ENCODE data around the gene RPUSD3. TPM values are rescaled to one million over a fixed set of nuclear protein-coding genes. Genes with fewer than 3 reads are reported as not detected.

Gene RPUSD3
- total RNA-seq, 1 donor from 2014 or later: 30.5 TPM

DNA sequence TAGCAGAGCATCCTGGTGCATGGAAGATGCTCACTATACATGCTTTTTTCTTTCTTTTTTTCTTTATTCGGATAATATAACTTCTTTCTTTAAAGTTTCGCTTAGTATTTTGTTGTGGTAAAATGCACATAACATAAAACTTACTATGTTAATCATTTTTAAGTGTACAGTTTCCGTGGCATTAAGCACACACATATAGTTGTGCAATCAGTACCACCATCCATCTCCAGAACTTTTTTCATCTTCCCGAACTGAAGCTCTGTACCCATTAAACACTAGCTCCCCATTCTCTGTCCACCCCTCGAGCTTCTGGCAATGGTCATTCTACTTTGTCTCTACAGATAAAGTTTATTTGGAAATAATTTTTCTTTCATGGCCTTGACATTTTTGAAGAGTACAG lies 45.6 kb upstream of the RPUSD3 start:
- H3K4me1 ChIP-seq: peaks cover 7% of the 10 kb centered on the region
- no peaks in the 10 kb centered on the region for H3K36me3 ChIP-seq
- H3K4me3 ChIP-seq: no peak overlapping the region
- no peak overlapping the region for H2AFZ ChIP-seq (replicated peaks)
- Mint-ChIP-seq H3K4me3 (peak overlapping the region; percentile 98), H3K4me1 (peaks cover 15% of the 10 kb centered on the region), H3K27me3 (ENCODE audit: insufficient read depth, low read depth) (peaks cover 11% of the 10 kb centered on the region), H3K36me3 (peaks cover 19% of the 10 kb centered on the region), H3K27ac (no peak overlapping the region), H3K9me3 (no peaks in the 10 kb centered on the region)
- TF ChIP-seq EZH2 (IDR thresholded peaks at IDR 0.05): no peak
- TF ChIP-seq EZH2phosphoT487 (IDR thresholded peaks at IDR 0.05): no peak
- TF ChIP-seq, protein P1, sequence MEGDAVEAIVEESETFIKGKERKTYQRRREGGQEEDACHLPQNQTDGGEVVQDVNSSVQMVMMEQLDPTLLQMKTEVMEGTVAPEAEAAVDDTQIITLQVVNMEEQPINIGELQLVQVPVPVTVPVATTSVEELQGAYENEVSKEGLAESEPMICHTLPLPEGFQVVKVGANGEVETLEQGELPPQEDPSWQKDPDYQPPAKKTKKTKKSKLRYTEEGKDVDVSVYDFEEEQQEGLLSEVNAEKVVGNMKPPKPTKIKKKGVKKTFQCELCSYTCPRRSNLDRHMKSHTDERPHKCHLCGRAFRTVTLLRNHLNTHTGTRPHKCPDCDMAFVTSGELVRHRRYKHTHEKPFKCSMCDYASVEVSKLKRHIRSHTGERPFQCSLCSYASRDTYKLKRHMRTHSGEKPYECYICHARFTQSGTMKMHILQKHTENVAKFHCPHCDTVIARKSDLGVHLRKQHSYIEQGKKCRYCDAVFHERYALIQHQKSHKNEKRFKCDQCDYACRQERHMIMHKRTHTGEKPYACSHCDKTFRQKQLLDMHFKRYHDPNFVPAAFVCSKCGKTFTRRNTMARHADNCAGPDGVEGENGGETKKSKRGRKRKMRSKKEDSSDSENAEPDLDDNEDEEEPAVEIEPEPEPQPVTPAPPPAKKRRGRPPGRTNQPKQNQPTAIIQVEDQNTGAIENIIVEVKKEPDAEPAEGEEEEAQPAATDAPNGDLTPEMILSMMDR (IDR thresholded peaks at IDR 0.05): no peak
- no peak overlapping the region for H3K9ac ChIP-seq
- no peaks in the 10 kb centered on the region for H3K27me3 ChIP-seq
- H3F3A ChIP-seq (ENCODE audit: low read depth): peaks cover 8% of the 10 kb centered on the region
- H3K9me3 ChIP-seq (ENCODE audit: low read depth): no peaks in the 10 kb centered on the region
- no peak overlapping the region for H3K4me2 ChIP-seq
- DNase-seq (ENCODE audit: low spot score): no peak
- H3K27ac ChIP-seq: no peak overlapping the region
- H3K79me2 ChIP-seq (ENCODE audit: low read depth): peaks cover 38% of the 10 kb centered on the region
- H4K20me1 ChIP-seq (ENCODE audit: low read depth): peaks cover 19% of the 10 kb centered on the region

DNA sequence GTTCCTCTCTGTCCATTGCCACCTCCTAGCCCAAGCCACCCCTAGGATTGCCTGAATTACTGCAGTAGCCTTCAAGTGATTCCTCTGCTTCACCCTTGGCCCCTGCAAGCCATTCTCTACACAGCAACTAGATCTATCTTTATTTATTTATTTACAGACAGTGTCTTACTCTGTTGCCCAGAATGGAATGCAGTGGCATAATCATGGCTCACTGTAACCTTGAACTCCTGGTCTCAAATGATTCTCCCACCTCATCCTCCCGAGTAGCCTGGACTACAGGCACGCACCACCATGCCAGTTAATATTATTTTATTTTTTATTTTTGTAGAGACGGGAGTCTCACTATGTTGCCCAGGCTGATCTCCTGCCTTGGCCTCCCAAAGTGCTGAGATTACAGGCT lies 44.7 kb upstream of the RPUSD3 start:
- no peak for DNase-seq (ENCODE audit: low spot score)
- no peak overlapping the region for H3K27ac ChIP-seq
- H3K9me3 Mint-ChIP-seq: no peaks in the 10 kb centered on the region
- peaks cover 7% of the 10 kb centered on the region for H3K4me1 ChIP-seq
- H4K20me1 ChIP-seq (ENCODE audit: low read depth): peaks cover 14% of the 10 kb centered on the region
- no peak overlapping the region for H2AFZ ChIP-seq (replicated peaks)
- peaks cover 15% of the 10 kb centered on the region for H3K4me1 Mint-ChIP-seq
- H3K79me2 ChIP-seq (ENCODE audit: low read depth): peaks cover 31% of the 10 kb centered on the region
- no peak overlapping the region for H3K4me2 ChIP-seq
- no peak overlapping the region for H3K27ac Mint-ChIP-seq
- H3K36me3 ChIP-seq: no peaks in the 10 kb centered on the region
- TF ChIP-seq, protein P1 (IDR thresholded peaks at IDR 0.05): no peak
- no peak for TF ChIP-seq EZH2 (IDR thresholded peaks at IDR 0.05)
- TF ChIP-seq EZH2phosphoT487 (IDR thresholded peaks at IDR 0.05): no peak
- H3K4me3 Mint-ChIP-seq: no peak overlapping the region
- no peak overlapping the region for H3K9ac ChIP-seq
- no peaks in the 10 kb centered on the region for H3K27me3 ChIP-seq
- H3F3A ChIP-seq (ENCODE audit: low read depth): peaks cover 4% of the 10 kb centered on the region
- H3K9me3 ChIP-seq (ENCODE audit: low read depth): no peaks in the 10 kb centered on the region
- peaks cover 11% of the 10 kb centered on the region for H3K36me3 Mint-ChIP-seq
- peaks cover 11% of the 10 kb centered on the region for H3K27me3 Mint-ChIP-seq (ENCODE audit: insufficient read depth, low read depth)
- H3K4me3 ChIP-seq: no peak overlapping the region

DNA sequence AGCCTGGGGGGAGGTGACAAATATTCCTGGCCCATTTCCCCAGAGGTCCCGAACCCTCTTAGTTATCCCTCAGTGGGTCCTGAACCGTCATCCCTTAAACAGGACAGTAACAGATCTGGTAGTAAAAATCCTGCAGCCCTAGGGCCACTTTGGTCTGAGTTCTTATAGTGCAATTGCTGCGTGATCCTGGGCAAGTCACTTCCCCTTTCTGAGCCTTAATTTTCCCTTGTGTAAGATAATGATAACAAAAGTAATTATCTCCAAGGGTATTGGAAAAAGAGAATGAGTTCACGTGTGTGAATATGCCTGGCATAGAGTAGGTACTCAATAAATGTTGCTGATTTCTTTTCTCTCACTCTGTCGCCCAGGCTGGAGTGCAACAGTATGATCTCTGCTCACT lies 43.7 kb upstream of the RPUSD3 start:
- Histone ChIP-seq H3K4me3 (no peak overlapping the region), H3K36me3 (no peaks in the 10 kb centered on the region)

More for the DNA sequence above, 43.7 kb upstream of the RPUSD3 start:
- no peak overlapping the region for H2AFZ ChIP-seq (replicated peaks)
- H3K27me3 ChIP-seq: no peaks in the 10 kb centered on the region
- Mint-ChIP-seq H3K36me3 (peaks cover 3% of the 10 kb centered on the region), H3K27ac (no peak overlapping the region), H3K4me1 (peaks cover 12% of the 10 kb centered on the region), H3K9me3 (no peaks in the 10 kb centered on the region), H3K4me3 (no peak overlapping the region), H3K27me3 (ENCODE audit: insufficient read depth, low read depth) (peaks cover 11% of the 10 kb centered on the region)
- peaks cover 6% of the 10 kb centered on the region for H4K20me1 ChIP-seq (ENCODE audit: low read depth)
- no peak overlapping the region for H3K4me2 ChIP-seq
- TF ChIP-seq EZH2phosphoT487 (IDR thresholded peaks at IDR 0.05) (no peak), EZH2 (IDR thresholded peaks at IDR 0.05) (no peak)
- TF ChIP-seq, protein P1 (IDR thresholded peaks at IDR 0.05): no peak
- no peak overlapping the region for H3K9ac ChIP-seq
- H3K4me1 ChIP-seq: peaks cover 7% of the 10 kb centered on the region
- no peaks in the 10 kb centered on the region for H3K9me3 ChIP-seq (ENCODE audit: low read depth)
- H3F3A ChIP-seq (ENCODE audit: low read depth): peaks cover 4% of the 10 kb centered on the region
- DNase-seq (ENCODE audit: low spot score): no peak
- H3K79me2 ChIP-seq (ENCODE audit: low read depth): peaks cover 20% of the 10 kb centered on the region
- no peak overlapping the region for H3K27ac ChIP-seq
